Measurements from ENCODE around the gene PRDM16.

Gene PRDM16

GRCh38 chr1:3113047-3113740, 44.2 kb downstream of the PRDM16 start:
- Histone ChIP-seq H2AFZ (ENCODE audit: low read length) (no peak overlapping the region), H4K20me1 (ENCODE audit: insufficient read depth, low read length) (no peaks in the 10 kb centered on the region), H3K79me2 (ENCODE audit: insufficient read depth, low read length) (no peaks in the 10 kb centered on the region), H3K4me1 (ENCODE audit: insufficient read depth, low read length, severe bottlenecking) (no peaks in the 10 kb centered on the region), H3K4me3 (ENCODE audit: low read depth, low read length, poor library complexity, severe bottlenecking) (no peak overlapping the region), H3K36me3 (ENCODE audit: insufficient read depth, low read length) (no peaks in the 10 kb centered on the region), H3K9me3 (ENCODE audit: low read length) (no peaks in the 10 kb centered on the region), H3K9me2 (ENCODE audit: low read depth, low read length) (no peaks in the 10 kb centered on the region), H3K4me2 (ENCODE audit: low read length) (no peak overlapping the region), H3K27me3 (ENCODE audit: insufficient read depth, low read length) (no peaks in the 10 kb centered on the region), H3K9ac (ENCODE audit: low read length) (no peak overlapping the region), H3F3A (ENCODE audit: insufficient read depth, low read length) (no peaks in the 10 kb centered on the region), H3K27ac (ENCODE audit: low read depth, low read length, poor library complexity, severe bottlenecking) (no peak overlapping the region)
- TF ChIP-seq EZH2 (IDR thresholded peaks at IDR 0.05; ENCODE audit: borderline replicate concordance, low read length) (no peak), CTCF (IDR thresholded peaks at IDR 0.05; ENCODE audit: low read length) (no peak)

- Histone ChIP-seq H3K27me3 (ENCODE audit: insufficient read depth, low read length) (no peaks in the 10 kb centered on the region), H3K4me3 (ENCODE audit: low read depth, low read length, poor library complexity, severe bottlenecking) (no peak overlapping the region), H3F3A (ENCODE audit: insufficient read depth, low read length) (no peaks in the 10 kb centered on the region), H3K9me2 (ENCODE audit: low read depth, low read length) (no peaks in the 10 kb centered on the region), H3K9me3 (ENCODE audit: low read length) (no peaks in the 10 kb centered on the region), H3K79me2 (ENCODE audit: insufficient read depth, low read length) (no peaks in the 10 kb centered on the region), H3K4me2 (ENCODE audit: low read length) (no peak overlapping the region), H3K9ac (ENCODE audit: low read length) (no peak overlapping the region), H3K27ac (ENCODE audit: low read depth, low read length, poor library complexity, severe bottlenecking) (no peak overlapping the region), H4K20me1 (ENCODE audit: insufficient read depth, low read length) (no peaks in the 10 kb centered on the region), H3K4me1 (ENCODE audit: insufficient read depth, low read length, severe bottlenecking) (no peaks in the 10 kb centered on the region), H2AFZ (ENCODE audit: low read length) (no peak overlapping the region), H3K36me3 (ENCODE audit: insufficient read depth, low read length) (no peaks in the 10 kb centered on the region)
- TF ChIP-seq CTCF (IDR thresholded peaks at IDR 0.05; ENCODE audit: low read length), result no peak
- TF ChIP-seq EZH2 (IDR thresholded peaks at IDR 0.05; ENCODE audit: borderline replicate concordance, low read length), result no peak
Measured at GRCh38 chr1:3113741-3114056, 44.7 kb downstream of the PRDM16 start.

GRCh38 chr1:3114131-3114744, 45.2 kb downstream of the PRDM16 start:
- no peak overlapping the region for H3K9ac ChIP-seq (ENCODE audit: low read length)
- no peaks in the 10 kb centered on the region for H4K20me1 ChIP-seq (ENCODE audit: insufficient read depth, low read length)
- H3K4me1 ChIP-seq (ENCODE audit: insufficient read depth, low read length, severe bottlenecking), result no peaks in the 10 kb centered on the region
- H3K4me2 ChIP-seq (ENCODE audit: low read length), result no peak overlapping the region
- no peaks in the 10 kb centered on the region for H3K9me2 ChIP-seq (ENCODE audit: low read depth, low read length)
- no peaks in the 10 kb centered on the region for H3K27me3 ChIP-seq (ENCODE audit: insufficient read depth, low read length)
- no peaks in the 10 kb centered on the region for H3F3A ChIP-seq (ENCODE audit: insufficient read depth, low read length)
- no peaks in the 10 kb centered on the region for H3K36me3 ChIP-seq (ENCODE audit: insufficient read depth, low read length)
- no peaks in the 10 kb centered on the region for H3K79me2 ChIP-seq (ENCODE audit: insufficient read depth, low read length)
- H3K9me3 ChIP-seq (ENCODE audit: low read length), result no peaks in the 10 kb centered on the region
- no peak overlapping the region for H3K27ac ChIP-seq (ENCODE audit: low read depth, low read length, poor library complexity, severe bottlenecking)
- no peak for TF ChIP-seq CTCF (IDR thresholded peaks at IDR 0.05; ENCODE audit: low read length)
- TF ChIP-seq EZH2 (IDR thresholded peaks at IDR 0.05; ENCODE audit: borderline replicate concordance, low read length), result no peak
- H3K4me3 ChIP-seq (ENCODE audit: low read depth, low read length, poor library complexity, severe bottlenecking), result no peak overlapping the region
- H2AFZ ChIP-seq (ENCODE audit: low read length), result no peak overlapping the region

Data from OCI-LY1 (cell line).